Right lobe of liver (tissue), 6 donors: Measurements from ENCODE around the gene TCF12. TPM values are rescaled to one million over a fixed set of nuclear protein-coding genes. Genes with fewer than 3 reads are reported as not detected.

Experiments
- ATAC-seq, 4 donors: fragments of 200-7000 bp; cut with Tn5 transposase; one replicate each; pipeline ENCODE4 v1.9.1; 2020; ENCODE audit warnings: mild to moderate bottlenecking in 4 of 4, moderate library complexity in 4 of 4
- DNase-seq, 3 donors: peaks; one replicate each; pipeline ENCODE4 v3.0.0-alpha.2; 2020
- H3K27ac ChIP-seq, 3 donors: fragments of 200-600 bp; one replicate each; pipeline ENCODE4 v1.8.0; 2022
- H3K27me3 ChIP-seq, 2 donors: fragments of 200-600 bp; one replicate each; pipeline ENCODE4 v1.8.0; 2022
- H3K36me3 ChIP-seq, 4 donors: fragments of 200-600 bp; sonication (generic) in 1 of 4; one replicate each; pipeline versions ENCODE4 v1.5.1 to v1.8.0; 2017 to 2022; ENCODE audit warnings: control low read depth in 1 of 4
- H3K4me1 ChIP-seq, 4 donors: fragments of 200-600 bp; sonication (generic) in 1 of 4; one replicate each; pipeline versions ENCODE4 v1.5.1 to v1.8.0; 2017 to 2022; ENCODE audit warnings: control low read depth in 1 of 4
- H3K4me3 ChIP-seq, 3 donors: fragments of 200-600 bp; one replicate each; pipeline ENCODE4 v1.8.0; 2022
- H3K9me3 ChIP-seq, 4 donors: fragments of 200-600 bp; sonication (generic) in 1 of 4; one replicate each; pipeline versions ENCODE4 v1.5.1 to v1.8.0; 2017 to 2022; ENCODE audit warnings: control low read depth in 1 of 4
- CTCF ChIP-seq, 4 donors: fragments of 200-600 bp in 3 of 4; fragments of 450-650 bp in 1 of 4; IDR thresholded peaks; one replicate each; pipeline versions ENCODE4 v1.5.1 to v1.8.0; 2016 to 2022; ENCODE audit warnings: antibody characterized with exemption in 4 of 4, mild to moderate bottlenecking in 2 of 4
- POLR2A ChIP-seq: fragments of 450-650 bp; IDR thresholded peaks from one replicate; pipeline ENCODE4 v1.6.1; 2017; ENCODE audit warnings: antibody characterized with exemption, mild to moderate bottlenecking
- WGBS: methylation state at CpG from one replicate; pipeline ENCODE4 v1.1.6; 2018; ENCODE audit warnings: low coverage, low lambda C conversion rate; ENCODE audit not compliant: insufficient coverage; ENCODE audit errors: missing lambda C conversion rate; 5-methylcytosine and 5-hydroxymethylcytosine counted together
- intact Hi-C, 2 donors: fragments of 100-400 bp; cut with DNase I; formaldehyde crosslinking; loops; one replicate each; pipeline versions ENCODE4 v1.11.2 to v1.14.1; 2022
- total RNA-seq, 6 experiments: library from RNA; depleted of rRNA in 2 of 6; stranded (reverse); fragments of >200 nt in 2 of 6; fragmentation: NEBNext Ultra II Directional in 3 of 6; extraction: Animal tissue kit (Norgen Biotek cat#: 25700) in 3 of 6; gene quantifications; one replicate each; pipeline versions ENCODE4 v1.1.0 to v1.2.4, GENCODE V29; 2016 to 2023
- donor health status: DM: no; HTN: yes; CAD: no.
- donor health status: DM: no; HTN: no; CAD: no.
- donor health status: DM: no; HTN: no; CAD: no.
- donor health status: DM: no; HTN: yes; CAD: no.
- donor health status: DM: no; HTN: yes; CAD: no.

Gene TCF12
- total RNA-seq, 6 experiments from 2014 or later = 28.9 to 41.9 (median 35.3) TPM

GRCh38 chr15:57133127-57133968 is 214.9 kb downstream of the TCF12 start:
- DNase-seq = no peak
- H3K27me3 ChIP-seq = no peaks in the 10 kb centered on the region
- intact Hi-C loops = loop anchor here in 1 of 2 donors (10.0 kb wide), 1 partner anchor 219 kb away; the partner anchor contains the start of gene TCF12
- no peak overlapping the region for H3K4me3 ChIP-seq
- H3K36me3 ChIP-seq = no peaks in the 10 kb centered on the region
- H3K4me1 ChIP-seq = peaks cover 0 to 8% (median 0%) of the 10 kb centered on the region in 4 donors
- TF ChIP-seq POLR2A (no peak), CTCF (IDR thresholded peaks at IDR 0.05) (no peak)
- H3K9me3 ChIP-seq = no peaks in the 10 kb centered on the region
- H3K27ac ChIP-seq = no peak overlapping the region
- peak in 3 of 4 donors; percentile 19 to 44 (median 26) for ATAC-seq
- 80% methylated on average over 5 of the region's 9 CpGs for WGBS

- no peak for DNase-seq
- Histone ChIP-seq H3K36me3 (no peaks in the 10 kb centered on the region), H3K9me3 (no peaks in the 10 kb centered on the region), H3K4me3 (no peak overlapping the region), H3K27me3 (no peaks in the 10 kb centered on the region), H3K4me1 (peaks cover 0 to 8% (median 0%) of the 10 kb centered on the region in 4 donors), H3K27ac (no peak overlapping the region)
- intact Hi-C loops = loop anchor here in 1 of 2 donors (10.0 kb wide), 1 partner anchor 219 kb away; the partner anchor contains the start of gene TCF12
- 70% methylated on average over 3 of the region's 4 CpGs for WGBS
- no peak for TF ChIP-seq CTCF (IDR thresholded peaks at IDR 0.05)
- TF ChIP-seq POLR2A = no peak
- ATAC-seq = no peak
These were observed 215.7 kb downstream of the TCF12 start for GRCh38 chr15:57134071-57134605.

- Histone ChIP-seq H3K27ac (no peak overlapping the region), H3K9me3 (no peaks in the 10 kb centered on the region), H3K27me3 (no peaks in the 10 kb centered on the region), H3K4me1 (peaks cover 0 to 8% (median 0%) of the 10 kb centered on the region in 4 donors), H3K36me3 (no peaks in the 10 kb centered on the region), H3K4me3 (no peak overlapping the region)
- TF ChIP-seq POLR2A (no peak), CTCF (IDR thresholded peaks at IDR 0.05) (no peak)
- ATAC-seq (peak in 3 of 4 donors; percentile 22 to 62 (median 45)), DNase-seq (no peak)
- intact Hi-C loops = loop anchor here in 1 of 2 donors (10.0 kb wide), 1 partner anchor 220 kb away; the partner anchor contains the start of gene TCF12
These were observed 216.4 kb downstream of the TCF12 start for GRCh38 chr15:57134851-57135250.

GRCh38 chr15:57135800-57136199 is 217.4 kb downstream of the TCF12 start:
- Histone ChIP-seq H3K27ac (peak overlapping the region in 1 of 3 donors; percentile 7), H3K4me1 (peaks cover 0 to 8% (median 0%) of the 10 kb centered on the region in 4 donors), H3K9me3 (no peaks in the 10 kb centered on the region), H3K4me3 (no peak overlapping the region), H3K36me3 (no peaks in the 10 kb centered on the region), H3K27me3 (no peaks in the 10 kb centered on the region)
- TF ChIP-seq CTCF (IDR thresholded peaks at IDR 0.05) = no peak
- no peak for TF ChIP-seq POLR2A
- ATAC-seq (peak in 1 of 4 donors; percentile 9), DNase-seq (no peak)
- intact Hi-C loops = loop anchor here in 1 of 2 donors (10.0 kb wide), 1 partner anchor 221 kb away; the partner anchor contains the start of gene TCF12
